Cardiac fibroblast (primary cell): ENCODE data around the gene DIAPH3.
A peak's percentile ranks its signal among the peaks of the same experiment; 100 is the strongest.

Experiments used
- DNase-seq, 2 donors: peaks; one replicate each; pipeline versions ENCODE4 v3.0.0 to v3.0.0-alpha.2; 2010; ENCODE audit warnings: low read depth in 2 of 2
- H3K4me3 ChIP-seq, 2 donors: replicated peaks in 1 of 2; 1 replicate in 1 of 2; 2 replicates in 1 of 2; pipeline ENCODE4 v1.5.1; 2011; ENCODE audit warnings: low read depth in 2 of 2, low read length in 2 of 2, mild to moderate bottlenecking in 2 of 2, moderate library complexity in 1 of 2
- TF ChIP-seq, protein P1 (sequence below): IDR thresholded peaks from one replicate; pipeline ENCODE4 v1.5.1; 2011; ENCODE audit warnings: low read depth, mild to moderate bottlenecking, low read length, inconsistent platforms

DIAPH3 gene

DNA sequence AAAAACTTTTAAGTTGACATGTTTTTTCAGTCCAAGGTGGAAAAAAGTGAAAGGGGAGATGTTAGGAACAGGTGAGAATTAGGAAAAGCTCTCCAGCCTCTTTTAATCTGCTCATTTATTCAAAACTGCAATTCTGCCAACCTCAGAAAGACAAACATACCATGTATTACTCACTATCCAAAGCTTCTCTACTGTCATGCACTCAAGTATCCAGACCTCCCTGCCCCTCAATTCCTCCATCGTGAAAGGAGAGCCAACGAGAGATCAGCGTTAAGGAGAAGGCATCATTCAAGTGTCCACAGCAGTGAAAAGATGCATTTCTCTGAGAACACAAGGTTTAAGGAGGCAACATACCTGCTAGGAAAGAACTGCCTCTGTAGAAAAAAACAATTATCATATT is 24.5 kb downstream of the DIAPH3 start:
- DNase-seq, result peak in 1 of 2 donors; percentile 51
- no peak overlapping the region for H3K4me3 ChIP-seq
- TF ChIP-seq, protein P1, sequence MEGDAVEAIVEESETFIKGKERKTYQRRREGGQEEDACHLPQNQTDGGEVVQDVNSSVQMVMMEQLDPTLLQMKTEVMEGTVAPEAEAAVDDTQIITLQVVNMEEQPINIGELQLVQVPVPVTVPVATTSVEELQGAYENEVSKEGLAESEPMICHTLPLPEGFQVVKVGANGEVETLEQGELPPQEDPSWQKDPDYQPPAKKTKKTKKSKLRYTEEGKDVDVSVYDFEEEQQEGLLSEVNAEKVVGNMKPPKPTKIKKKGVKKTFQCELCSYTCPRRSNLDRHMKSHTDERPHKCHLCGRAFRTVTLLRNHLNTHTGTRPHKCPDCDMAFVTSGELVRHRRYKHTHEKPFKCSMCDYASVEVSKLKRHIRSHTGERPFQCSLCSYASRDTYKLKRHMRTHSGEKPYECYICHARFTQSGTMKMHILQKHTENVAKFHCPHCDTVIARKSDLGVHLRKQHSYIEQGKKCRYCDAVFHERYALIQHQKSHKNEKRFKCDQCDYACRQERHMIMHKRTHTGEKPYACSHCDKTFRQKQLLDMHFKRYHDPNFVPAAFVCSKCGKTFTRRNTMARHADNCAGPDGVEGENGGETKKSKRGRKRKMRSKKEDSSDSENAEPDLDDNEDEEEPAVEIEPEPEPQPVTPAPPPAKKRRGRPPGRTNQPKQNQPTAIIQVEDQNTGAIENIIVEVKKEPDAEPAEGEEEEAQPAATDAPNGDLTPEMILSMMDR, result no peak

DNA sequence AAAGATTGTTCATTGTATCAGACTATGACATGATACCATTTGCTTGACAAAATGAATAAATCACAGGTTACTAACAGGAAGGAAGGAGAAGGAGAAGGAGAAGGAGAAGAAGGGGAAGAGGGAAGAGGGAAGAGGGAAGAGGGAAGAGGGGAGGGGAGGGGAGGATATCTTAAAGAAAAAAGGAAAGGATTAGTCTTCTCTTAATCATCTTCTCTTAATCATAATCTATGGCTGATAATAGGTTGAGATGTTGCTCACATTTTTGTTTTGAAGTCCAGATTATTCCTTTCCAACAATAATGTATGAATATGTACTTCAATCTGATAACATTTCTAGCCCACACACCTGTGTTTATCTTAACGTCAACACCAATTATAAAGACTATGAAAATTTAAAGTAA is 25.1 kb downstream of the DIAPH3 start:
- no peak for DNase-seq
- H3K4me3 ChIP-seq, result no peak overlapping the region
- TF ChIP-seq, protein P1, result no peak

DNA sequence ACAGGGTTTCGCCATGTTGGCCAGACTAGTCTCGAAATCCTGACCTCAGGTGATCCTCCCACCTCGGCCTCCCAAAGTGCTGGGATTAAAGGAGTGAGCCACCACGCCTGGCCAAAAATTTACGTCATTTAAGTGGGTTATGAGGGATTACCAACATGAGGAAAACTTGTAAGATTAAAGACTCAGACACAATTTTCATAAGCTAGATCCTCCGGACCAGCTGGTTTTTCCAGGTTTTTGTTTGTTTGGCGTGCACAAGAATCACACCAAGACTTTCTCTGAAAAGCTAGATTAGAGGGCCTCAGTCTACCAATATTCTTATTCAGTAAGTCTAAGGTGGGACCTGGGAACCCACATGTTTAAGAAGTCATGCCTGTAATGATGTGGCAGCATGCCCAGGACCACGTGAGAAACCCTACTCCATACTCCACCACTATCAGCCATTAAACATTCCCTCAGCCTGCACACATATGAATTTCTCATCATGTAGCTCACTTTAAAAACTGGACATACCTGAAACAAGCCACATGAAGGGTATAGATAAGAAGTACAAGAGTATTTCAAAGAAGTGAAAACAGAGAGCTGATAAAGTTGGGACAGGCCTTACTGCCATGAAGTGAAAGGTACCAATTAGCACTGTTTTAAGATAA is 25.7 kb downstream of the DIAPH3 start:
- DNase-seq, result no peak
- TF ChIP-seq, protein P1, result no peak
- no peak overlapping the region for H3K4me3 ChIP-seq

DNA sequence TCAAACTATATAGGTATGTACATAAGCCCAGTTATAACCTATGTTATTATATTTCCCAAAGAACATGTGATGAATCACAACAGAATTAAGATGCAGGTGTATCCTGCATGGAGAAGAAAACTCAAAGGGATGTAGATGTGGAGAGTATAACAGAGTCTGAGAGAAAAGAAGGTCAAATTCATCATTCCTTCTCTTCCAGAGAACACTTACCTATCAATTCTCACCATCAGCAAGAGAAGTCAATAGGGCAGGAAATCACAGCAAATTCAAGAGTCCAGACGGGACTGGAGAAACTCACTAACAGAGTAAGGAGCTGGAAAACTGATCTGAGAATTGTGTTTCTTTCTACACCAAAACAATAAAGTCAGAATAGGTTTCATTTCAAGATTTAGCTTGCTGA is 28.4 kb downstream of the DIAPH3 start:
- H3K4me3 ChIP-seq, result no peak overlapping the region
- TF ChIP-seq, protein P1, result no peak
- DNase-seq, result no peak

DNA sequence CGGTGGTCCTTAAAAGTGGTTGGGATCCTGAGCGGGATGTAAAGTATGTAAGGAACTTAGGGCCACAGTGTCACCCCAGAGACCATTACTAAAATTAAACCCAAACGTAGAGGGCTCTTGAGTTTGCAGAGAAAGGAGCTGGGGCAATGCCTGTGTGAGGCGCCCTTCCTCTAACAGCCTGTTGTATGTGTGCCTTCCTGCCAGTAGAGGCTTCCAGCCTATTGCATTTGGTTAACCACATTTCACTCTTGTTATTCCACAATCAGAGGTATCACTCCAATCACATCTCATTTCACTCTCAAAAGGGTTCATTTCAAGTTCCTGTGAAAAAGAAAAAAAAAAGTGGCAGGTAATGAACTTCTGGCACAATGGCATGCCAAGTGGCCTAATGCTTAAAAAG is 29.4 kb downstream of the DIAPH3 start:
- TF ChIP-seq, protein P1, result peak; percentile 39
- H3K4me3 ChIP-seq, result no peak overlapping the region
- DNase-seq, result peak; percentile 28 to 45

DNA sequence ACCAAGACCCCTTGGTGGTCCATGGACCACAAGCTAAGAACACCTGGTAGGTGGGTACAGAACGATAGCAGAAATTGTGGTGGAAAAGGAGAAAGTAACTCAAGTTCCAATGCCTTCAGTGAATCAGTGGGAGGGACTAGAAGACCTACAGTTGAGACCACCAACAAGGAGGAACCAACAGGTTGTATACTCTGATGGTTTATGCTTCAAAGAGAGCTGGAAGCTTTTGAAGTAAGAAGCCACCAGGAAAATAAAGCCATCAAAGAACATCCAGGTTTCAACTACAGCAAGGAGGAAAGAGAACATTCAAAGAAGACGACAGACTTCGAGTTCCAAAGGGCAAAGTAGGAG is 42.4 kb downstream of the DIAPH3 start:
- DNase-seq, result no peak
- TF ChIP-seq, protein P1, result no peak

More for the DNA sequence above, 42.4 kb downstream of the DIAPH3 start:
- no peak overlapping the region for H3K4me3 ChIP-seq
